ENCODE results near the gene ERBB2.

ERBB2 gene

DNA sequence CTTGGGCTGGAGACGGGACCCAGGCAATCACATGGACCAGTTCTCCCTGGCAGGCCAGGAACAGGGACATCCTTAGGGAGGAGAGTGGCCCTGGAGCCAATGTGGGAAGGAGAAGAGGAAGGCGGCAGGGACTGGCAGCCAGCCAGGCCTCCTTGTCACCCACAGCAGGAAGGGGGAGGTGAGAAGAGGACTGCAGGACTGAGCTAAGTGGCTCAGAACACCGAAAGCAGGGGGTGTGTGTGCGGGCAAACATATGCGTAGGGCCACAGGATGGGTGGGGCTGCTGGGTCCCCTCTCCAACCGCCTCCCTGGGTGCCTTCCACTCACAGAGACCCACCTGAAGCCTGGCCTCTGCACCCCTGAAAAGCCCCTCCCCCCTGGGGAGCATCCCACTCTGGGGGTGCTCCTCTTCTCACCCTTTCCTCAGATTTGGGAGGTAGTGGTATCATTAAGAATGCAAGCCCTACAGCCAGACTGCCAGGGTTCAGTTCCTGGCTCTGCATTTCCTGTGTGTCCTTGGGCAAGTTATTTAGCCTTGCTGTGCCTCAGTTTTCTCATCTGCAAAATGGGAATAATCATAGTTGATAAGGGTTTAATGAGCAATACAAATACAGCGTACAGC lies 23.6 kb upstream of the ERBB2 start:
- no peak overlapping the region for H4K5ac ChIP-seq (ENCODE audit: low read length)
- H3K18ac ChIP-seq (ENCODE audit: low read length), result no peak overlapping the region
- H3K27me3 ChIP-seq (ENCODE audit: insufficient read depth, low read length, poor library complexity), result no peaks in the 10 kb centered on the region
- no peaks in the 10 kb centered on the region for H3K79me1 ChIP-seq (ENCODE audit: low read length)
- DNase-seq, result no peak
- no peak overlapping the region for H3K4me3 ChIP-seq (ENCODE audit: low read length)
- H3K27ac ChIP-seq (ENCODE audit: low read depth, low read length), result no peak overlapping the region
- no peak overlapping the region for H3K23ac ChIP-seq (ENCODE audit: low read length)
- WGBS (ENCODE audit: extremely low coverage, insufficient coverage, low lambda C conversion rate), result no CpG with 5 or more reads among the region's 7 CpGs
- no peak overlapping the region for H3K9ac ChIP-seq (ENCODE audit: low read length)
- no peak overlapping the region for H3K4me2 ChIP-seq (ENCODE audit: low read length)
- H3K4ac ChIP-seq (ENCODE audit: low read depth, low read length), result no peak overlapping the region
- H2BK5ac ChIP-seq (ENCODE audit: low read length), result no peak overlapping the region
- no peaks in the 10 kb centered on the region for H3K79me2 ChIP-seq (ENCODE audit: control insufficient read depth, insufficient read depth, low read length)
- no peak overlapping the region for H2BK120ac ChIP-seq (ENCODE audit: low read depth, low read length)
- no peaks in the 10 kb centered on the region for H3K4me1 ChIP-seq (ENCODE audit: control insufficient read depth, low read depth, low read length)
- H4K8ac ChIP-seq (ENCODE audit: low read depth, low read length), result no peak overlapping the region
- H3K36me3 ChIP-seq (ENCODE audit: control insufficient read depth, insufficient read depth, low read length), result no peaks in the 10 kb centered on the region
- H3K56ac ChIP-seq (ENCODE audit: low read length), result no peak overlapping the region
- no peak overlapping the region for H2AK5ac ChIP-seq (ENCODE audit: low read length)
- no peak overlapping the region for H2BK15ac ChIP-seq (replicated peaks; ENCODE audit: low read depth)

DNA sequence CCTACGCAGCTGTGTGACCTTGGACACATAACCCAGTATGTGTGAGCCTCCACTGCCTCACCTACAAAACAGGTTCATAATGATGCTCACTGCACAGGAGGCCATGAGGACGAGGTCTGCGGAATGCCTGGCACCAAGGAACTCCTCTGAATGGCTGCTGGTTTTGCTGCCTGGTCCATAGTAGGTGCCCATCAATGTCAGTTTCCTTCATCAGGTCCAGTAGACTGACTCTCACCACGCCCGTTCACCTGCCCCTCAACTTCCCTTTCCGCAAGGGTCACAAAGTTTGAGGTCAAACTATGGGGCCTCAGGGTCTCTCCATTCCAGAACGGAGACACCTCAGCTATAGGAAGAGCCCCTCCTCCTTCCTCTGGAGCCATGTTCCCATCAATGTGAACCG lies 22.8 kb upstream of the ERBB2 start:
- Histone ChIP-seq H3K79me1 (ENCODE audit: low read length) (no peaks in the 10 kb centered on the region), H2BK120ac (ENCODE audit: low read depth, low read length) (no peak overlapping the region), H3K4me1 (ENCODE audit: control insufficient read depth, low read depth, low read length) (no peaks in the 10 kb centered on the region), H3K36me3 (ENCODE audit: control insufficient read depth, insufficient read depth, low read length) (no peaks in the 10 kb centered on the region), H3K79me2 (ENCODE audit: control insufficient read depth, insufficient read depth, low read length) (no peaks in the 10 kb centered on the region), H4K5ac (ENCODE audit: low read length) (no peak overlapping the region), H3K56ac (ENCODE audit: low read length) (no peak overlapping the region), H2AK5ac (ENCODE audit: low read length) (no peak overlapping the region), H2BK15ac (replicated peaks; ENCODE audit: low read depth) (no peak overlapping the region), H2BK5ac (ENCODE audit: low read length) (no peak overlapping the region), H3K4me2 (ENCODE audit: low read length) (no peak overlapping the region), H3K4ac (ENCODE audit: low read depth, low read length) (no peak overlapping the region), H3K4me3 (ENCODE audit: low read length) (no peak overlapping the region), H3K18ac (ENCODE audit: low read length) (no peak overlapping the region), H3K9ac (ENCODE audit: low read length) (no peak overlapping the region), H4K8ac (ENCODE audit: low read depth, low read length) (no peak overlapping the region), H3K27me3 (ENCODE audit: insufficient read depth, low read length, poor library complexity) (no peaks in the 10 kb centered on the region), H3K23ac (ENCODE audit: low read length) (no peak overlapping the region), H3K27ac (ENCODE audit: low read depth, low read length) (no peak overlapping the region)
- no peak for DNase-seq
- WGBS (ENCODE audit: extremely low coverage, insufficient coverage, low lambda C conversion rate), result no CpG with 5 or more reads among the region's 8 CpGs

DNA sequence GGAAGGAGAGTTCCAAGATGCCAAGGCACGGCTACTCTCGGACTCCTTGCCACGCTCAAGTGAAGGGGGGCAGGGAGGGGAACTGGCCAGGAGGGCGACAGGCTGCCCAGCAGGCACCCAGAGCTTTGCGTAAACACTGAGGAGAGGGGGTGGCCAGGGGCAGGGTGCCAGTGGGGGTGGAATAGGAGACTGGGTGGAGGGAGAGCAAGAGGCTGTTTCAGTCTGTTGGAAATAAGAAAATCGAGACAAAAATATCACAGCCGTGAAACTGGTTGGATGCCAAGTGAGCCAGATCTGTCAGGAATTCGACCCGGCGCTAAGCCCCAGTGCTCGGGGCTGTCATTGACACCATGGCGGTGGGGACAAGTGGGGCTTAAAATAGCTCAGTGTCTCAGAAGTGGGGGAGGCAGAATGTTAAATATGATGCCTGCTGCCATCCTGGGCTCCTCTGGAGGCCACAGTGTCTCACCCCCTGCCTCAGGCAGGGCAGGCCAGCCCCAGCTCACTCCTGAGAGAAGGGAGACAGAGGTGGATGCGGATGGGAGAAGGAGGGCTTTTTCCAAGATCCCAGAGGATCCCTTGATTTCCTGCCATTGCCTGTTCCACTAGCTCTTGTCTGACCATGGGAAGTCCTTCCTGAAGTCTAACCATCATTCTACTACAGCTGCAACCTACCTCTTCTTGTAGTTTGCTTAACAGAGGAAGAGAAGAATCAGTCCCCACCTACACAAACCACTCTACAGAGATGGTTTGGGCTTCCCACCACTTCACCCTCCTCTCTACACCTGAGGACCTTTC lies 22.1 kb upstream of the ERBB2 start:
- H3K18ac ChIP-seq (ENCODE audit: low read length), result no peak overlapping the region
- H3K4ac ChIP-seq (ENCODE audit: low read depth, low read length), result no peak overlapping the region
- no peak overlapping the region for H3K27ac ChIP-seq (ENCODE audit: low read depth, low read length)
- no peak overlapping the region for H2BK15ac ChIP-seq (replicated peaks; ENCODE audit: low read depth)
- no peak overlapping the region for H4K8ac ChIP-seq (ENCODE audit: low read depth, low read length)
- H2BK120ac ChIP-seq (ENCODE audit: low read depth, low read length), result no peak overlapping the region
- no peak for DNase-seq
- no peaks in the 10 kb centered on the region for H3K4me1 ChIP-seq (ENCODE audit: control insufficient read depth, low read depth, low read length)
- no peak overlapping the region for H3K4me3 ChIP-seq (ENCODE audit: low read length)
- H3K4me2 ChIP-seq (ENCODE audit: low read length), result no peak overlapping the region
- no peaks in the 10 kb centered on the region for H3K27me3 ChIP-seq (ENCODE audit: insufficient read depth, low read length, poor library complexity)
- H3K23ac ChIP-seq (ENCODE audit: low read length), result no peak overlapping the region
- H3K79me2 ChIP-seq (ENCODE audit: control insufficient read depth, insufficient read depth, low read length), result no peaks in the 10 kb centered on the region
- H3K9ac ChIP-seq (ENCODE audit: low read length), result no peak overlapping the region
- H3K79me1 ChIP-seq (ENCODE audit: low read length), result no peaks in the 10 kb centered on the region
- H4K5ac ChIP-seq (ENCODE audit: low read length), result no peak overlapping the region
- no peak overlapping the region for H3K56ac ChIP-seq (ENCODE audit: low read length)
- no CpG with 5 or more reads among the region's 13 CpGs for WGBS (ENCODE audit: extremely low coverage, insufficient coverage, low lambda C conversion rate)
- no peak overlapping the region for H2BK5ac ChIP-seq (ENCODE audit: low read length)
- no peaks in the 10 kb centered on the region for H3K36me3 ChIP-seq (ENCODE audit: control insufficient read depth, insufficient read depth, low read length)
- no peak overlapping the region for H2AK5ac ChIP-seq (ENCODE audit: low read length)

DNA sequence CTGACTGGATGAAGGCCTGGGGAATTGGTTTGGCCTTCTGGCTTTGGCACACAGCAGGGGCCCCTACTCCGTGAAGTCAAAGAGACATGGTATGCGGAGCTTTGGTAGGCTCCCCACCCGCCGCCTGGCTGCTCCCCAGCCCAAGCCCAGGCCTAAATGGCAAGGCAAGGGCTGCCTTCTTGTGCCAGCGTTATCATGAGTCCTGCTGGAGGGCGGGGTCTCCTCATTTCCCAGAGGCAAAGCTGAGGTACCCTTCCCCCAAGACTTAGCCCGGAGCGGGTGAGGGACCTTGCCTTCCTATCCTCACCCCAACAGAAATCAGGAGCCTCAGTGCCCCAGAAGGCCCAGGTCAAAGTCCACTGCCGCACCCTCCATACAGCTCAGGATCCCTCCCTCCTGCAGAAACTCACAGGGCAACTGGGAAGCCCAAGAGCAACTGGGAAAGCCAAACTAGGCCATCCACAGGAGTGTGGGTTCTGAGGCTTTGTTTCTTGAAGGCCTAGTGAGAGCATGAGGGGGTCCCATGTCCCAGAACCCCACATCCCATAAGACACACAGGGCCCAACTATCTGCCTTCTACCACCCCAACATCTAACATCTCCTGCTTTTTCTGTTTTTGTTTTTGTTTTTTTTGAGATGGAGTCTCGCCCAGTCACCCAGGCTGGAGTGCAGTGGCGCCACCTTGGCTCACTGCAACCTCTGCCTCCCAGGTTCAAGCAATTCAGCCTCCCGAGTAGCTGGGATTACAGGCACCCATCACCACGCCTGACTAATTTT lies 21.3 kb upstream of the ERBB2 start:
- no peak overlapping the region for H3K27ac ChIP-seq (ENCODE audit: low read depth, low read length)

DNA sequence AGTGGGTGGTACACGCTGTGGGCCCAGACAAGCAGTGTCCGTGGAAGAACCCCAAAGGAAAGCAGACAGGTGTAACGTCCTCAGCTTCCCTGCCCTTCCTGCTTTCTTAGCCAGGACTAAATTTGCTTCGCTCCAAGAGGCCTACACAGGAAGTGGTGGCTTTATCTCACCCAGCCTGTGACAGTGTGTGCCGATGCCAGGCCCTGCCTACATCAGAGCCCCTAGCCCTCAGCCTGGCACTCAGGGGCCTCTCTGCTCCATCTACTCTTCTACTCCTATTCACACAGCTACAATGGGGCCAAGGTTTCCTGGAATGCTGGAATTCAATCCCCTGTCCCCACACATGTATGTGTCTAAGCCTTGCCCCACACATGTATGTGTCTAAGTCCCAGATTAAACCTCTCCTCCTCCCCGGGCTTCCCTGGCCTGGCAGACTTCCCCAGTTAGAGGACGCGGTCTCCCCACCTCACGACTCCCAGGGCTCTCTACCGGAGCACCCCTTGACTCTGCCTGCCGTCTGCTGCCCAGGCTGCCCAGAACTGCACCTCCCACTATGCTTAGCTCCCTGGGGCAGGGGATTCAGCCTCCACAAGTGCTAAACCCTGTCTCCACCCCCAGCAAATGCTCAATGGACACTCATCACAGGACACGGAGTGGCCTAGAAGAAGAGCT lies 20.2 kb upstream of the ERBB2 start:
- Histone ChIP-seq H3K4me3 (ENCODE audit: low read length) (no peak overlapping the region), H4K5ac (ENCODE audit: low read length) (no peak overlapping the region), H3K9ac (ENCODE audit: low read length) (no peak overlapping the region), H3K4ac (ENCODE audit: low read depth, low read length) (no peak overlapping the region), H3K27ac (ENCODE audit: low read depth, low read length) (no peak overlapping the region), H3K79me2 (ENCODE audit: control insufficient read depth, insufficient read depth, low read length) (no peaks in the 10 kb centered on the region), H3K23ac (ENCODE audit: low read length) (no peak overlapping the region), H3K36me3 (ENCODE audit: control insufficient read depth, insufficient read depth, low read length) (no peaks in the 10 kb centered on the region), H4K8ac (ENCODE audit: low read depth, low read length) (no peak overlapping the region), H3K56ac (ENCODE audit: low read length) (no peak overlapping the region), H3K4me1 (ENCODE audit: control insufficient read depth, low read depth, low read length) (no peaks in the 10 kb centered on the region), H3K79me1 (ENCODE audit: low read length) (no peaks in the 10 kb centered on the region), H3K18ac (ENCODE audit: low read length) (no peak overlapping the region), H3K4me2 (ENCODE audit: low read length) (no peak overlapping the region), H3K27me3 (ENCODE audit: insufficient read depth, low read length, poor library complexity) (no peaks in the 10 kb centered on the region), H2BK15ac (replicated peaks; ENCODE audit: low read depth) (no peak overlapping the region), H2AK5ac (ENCODE audit: low read length) (no peak overlapping the region), H2BK5ac (ENCODE audit: low read length) (no peak overlapping the region), H2BK120ac (ENCODE audit: low read depth, low read length) (no peak overlapping the region)
- no peak for DNase-seq
- WGBS (ENCODE audit: extremely low coverage, insufficient coverage, low lambda C conversion rate), result no CpG with 5 or more reads among the region's 12 CpGs

More for the DNA sequence above, 21.3 kb upstream of the ERBB2 start:
- Histone ChIP-seq H2AK5ac (ENCODE audit: low read length) (no peak overlapping the region), H3K4me3 (ENCODE audit: low read length) (no peak overlapping the region), H3K4ac (ENCODE audit: low read depth, low read length) (no peak overlapping the region), H3K4me2 (ENCODE audit: low read length) (no peak overlapping the region), H3K56ac (ENCODE audit: low read length) (no peak overlapping the region), H3K9ac (ENCODE audit: low read length) (no peak overlapping the region), H4K5ac (ENCODE audit: low read length) (no peak overlapping the region), H3K79me2 (ENCODE audit: control insufficient read depth, insufficient read depth, low read length) (no peaks in the 10 kb centered on the region), H2BK15ac (replicated peaks; ENCODE audit: low read depth) (no peak overlapping the region), H3K4me1 (ENCODE audit: control insufficient read depth, low read depth, low read length) (no peaks in the 10 kb centered on the region), H3K27me3 (ENCODE audit: insufficient read depth, low read length, poor library complexity) (no peaks in the 10 kb centered on the region), H3K79me1 (ENCODE audit: low read length) (no peaks in the 10 kb centered on the region), H3K18ac (ENCODE audit: low read length) (no peak overlapping the region), H2BK120ac (ENCODE audit: low read depth, low read length) (no peak overlapping the region), H3K23ac (ENCODE audit: low read length) (no peak overlapping the region), H2BK5ac (ENCODE audit: low read length) (no peak overlapping the region), H3K36me3 (ENCODE audit: control insufficient read depth, insufficient read depth, low read length) (no peaks in the 10 kb centered on the region), H4K8ac (ENCODE audit: low read depth, low read length) (no peak overlapping the region)
- DNase-seq, result no peak
- WGBS (ENCODE audit: extremely low coverage, insufficient coverage, low lambda C conversion rate), result no CpG with 5 or more reads among the region's 13 CpGs
